GM20000 (cell line): Measurements from ENCODE around the gene SOX15.

Source experiments
- DNase-seq: peaks from one replicate; pipeline ENCODE4 v3.0.0; 2012; ENCODE audit warnings: low spot score
- TF ChIP-seq, protein P1 (sequence below): IDR thresholded peaks from 2 replicates; pipeline ENCODE4 v1.5.1; 2012; ENCODE audit warnings: mild to moderate bottlenecking, control low read depth; ENCODE audit errors: extremely low read depth, missing control alignments

SOX15 gene

DNA sequence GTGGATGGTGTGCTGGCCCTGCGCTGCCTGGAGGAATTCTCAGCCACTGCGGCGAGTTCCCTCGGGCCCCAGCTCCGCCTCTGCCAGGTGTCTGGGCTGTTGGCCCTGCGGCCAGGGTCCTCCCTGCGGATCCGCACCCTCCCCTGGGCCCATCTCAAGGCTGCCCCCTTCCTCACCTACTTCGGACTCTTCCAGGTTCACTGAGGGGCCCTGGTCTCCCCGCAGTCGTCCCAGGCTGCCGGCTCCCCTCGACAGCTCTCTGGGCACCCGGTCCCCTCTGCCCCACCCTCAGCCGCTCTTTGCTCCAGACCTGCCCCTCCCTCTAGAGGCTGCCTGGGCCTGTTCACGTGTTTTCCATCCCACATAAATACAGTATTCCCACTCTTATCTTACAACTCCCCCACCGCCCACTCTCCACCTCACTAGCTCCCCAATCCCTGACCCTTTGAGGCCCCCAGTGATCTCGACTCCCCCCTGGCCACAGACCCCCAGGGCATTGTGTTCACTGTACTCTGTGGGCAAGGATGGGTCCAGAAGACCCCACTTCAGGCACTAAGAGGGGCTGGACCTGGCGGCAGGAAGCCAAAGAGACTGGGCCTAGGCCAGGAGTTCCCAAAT, 32.6 kb downstream of the SOX15 start:
- DNase-seq = no peak
- TF ChIP-seq, protein P1, sequence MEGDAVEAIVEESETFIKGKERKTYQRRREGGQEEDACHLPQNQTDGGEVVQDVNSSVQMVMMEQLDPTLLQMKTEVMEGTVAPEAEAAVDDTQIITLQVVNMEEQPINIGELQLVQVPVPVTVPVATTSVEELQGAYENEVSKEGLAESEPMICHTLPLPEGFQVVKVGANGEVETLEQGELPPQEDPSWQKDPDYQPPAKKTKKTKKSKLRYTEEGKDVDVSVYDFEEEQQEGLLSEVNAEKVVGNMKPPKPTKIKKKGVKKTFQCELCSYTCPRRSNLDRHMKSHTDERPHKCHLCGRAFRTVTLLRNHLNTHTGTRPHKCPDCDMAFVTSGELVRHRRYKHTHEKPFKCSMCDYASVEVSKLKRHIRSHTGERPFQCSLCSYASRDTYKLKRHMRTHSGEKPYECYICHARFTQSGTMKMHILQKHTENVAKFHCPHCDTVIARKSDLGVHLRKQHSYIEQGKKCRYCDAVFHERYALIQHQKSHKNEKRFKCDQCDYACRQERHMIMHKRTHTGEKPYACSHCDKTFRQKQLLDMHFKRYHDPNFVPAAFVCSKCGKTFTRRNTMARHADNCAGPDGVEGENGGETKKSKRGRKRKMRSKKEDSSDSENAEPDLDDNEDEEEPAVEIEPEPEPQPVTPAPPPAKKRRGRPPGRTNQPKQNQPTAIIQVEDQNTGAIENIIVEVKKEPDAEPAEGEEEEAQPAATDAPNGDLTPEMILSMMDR = no peak

DNA sequence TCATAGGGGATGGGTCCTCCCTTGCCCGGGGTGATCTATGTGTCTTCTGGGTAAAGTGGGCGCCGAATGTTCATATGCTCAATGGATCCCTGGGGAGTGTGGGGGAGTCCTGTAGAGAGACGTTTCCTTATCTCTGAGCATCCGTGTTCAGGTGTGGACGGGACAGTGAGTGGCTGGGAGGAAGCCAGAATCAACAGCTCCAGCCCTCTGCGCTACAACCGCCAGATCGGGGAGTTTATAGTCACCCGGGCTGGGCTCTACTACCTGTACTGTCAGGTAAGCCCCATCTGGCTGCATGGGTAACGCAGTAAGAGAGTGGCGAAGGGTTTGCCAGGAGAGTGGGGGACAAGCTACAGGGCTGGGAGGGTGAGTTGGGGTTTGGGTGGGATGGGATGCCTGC, 33.3 kb downstream of the SOX15 start:
- TF ChIP-seq, protein P1 = no peak
- DNase-seq = no peak

DNA sequence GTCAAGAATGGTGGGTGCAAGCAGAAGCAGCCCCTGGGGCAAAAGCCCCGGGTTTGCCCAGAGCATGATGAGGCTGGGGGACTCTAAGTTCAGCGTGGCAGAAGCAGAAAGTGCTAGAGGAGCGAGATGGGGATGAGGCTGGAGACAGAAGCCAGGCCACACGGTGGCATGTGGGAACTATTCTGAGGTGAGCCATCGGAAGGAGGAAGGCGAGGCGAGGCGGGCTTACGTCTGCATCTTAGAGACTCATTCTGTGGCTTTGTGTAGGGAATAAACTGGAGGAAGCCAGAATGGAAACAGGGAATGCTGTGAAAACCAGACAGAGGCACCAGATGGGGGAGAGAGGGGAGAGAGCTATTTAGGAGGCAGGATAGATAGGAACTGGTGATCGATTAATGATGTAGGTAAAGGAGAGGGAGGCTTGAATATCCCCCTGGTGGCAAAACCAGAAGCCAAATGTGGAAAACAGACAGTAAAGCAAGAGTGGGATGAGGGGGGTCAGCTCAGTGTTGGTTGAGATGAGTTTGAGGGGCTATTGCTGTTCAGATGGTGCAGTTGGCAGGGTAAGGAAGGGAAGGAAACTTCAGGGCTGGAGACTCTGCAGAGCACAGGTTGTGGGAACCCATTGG, 34.5 kb downstream of the SOX15 start:
- DNase-seq = no peak
- TF ChIP-seq, protein P1 = no peak

DNA sequence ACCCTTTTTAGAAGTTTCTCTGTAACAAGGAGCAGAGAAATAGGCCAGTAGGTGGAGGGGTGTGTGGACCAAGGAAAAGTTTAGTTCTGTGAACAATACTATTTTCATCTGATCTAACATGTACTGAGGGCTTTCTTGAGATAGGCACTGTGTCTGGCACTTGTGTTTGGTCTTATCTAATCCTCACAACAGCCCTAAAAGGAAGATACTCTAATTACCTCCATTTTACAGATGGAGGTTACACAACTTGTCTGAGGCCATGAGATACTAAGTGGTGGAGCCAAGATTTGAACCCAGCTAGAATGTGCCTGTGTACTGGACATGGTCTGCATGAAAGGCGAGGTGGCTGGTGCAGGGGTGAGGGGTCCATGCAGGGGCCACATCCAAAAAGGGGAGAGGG, 36.5 kb downstream of the SOX15 start:
- TF ChIP-seq, protein P1 = no peak
- no peak for DNase-seq

DNA sequence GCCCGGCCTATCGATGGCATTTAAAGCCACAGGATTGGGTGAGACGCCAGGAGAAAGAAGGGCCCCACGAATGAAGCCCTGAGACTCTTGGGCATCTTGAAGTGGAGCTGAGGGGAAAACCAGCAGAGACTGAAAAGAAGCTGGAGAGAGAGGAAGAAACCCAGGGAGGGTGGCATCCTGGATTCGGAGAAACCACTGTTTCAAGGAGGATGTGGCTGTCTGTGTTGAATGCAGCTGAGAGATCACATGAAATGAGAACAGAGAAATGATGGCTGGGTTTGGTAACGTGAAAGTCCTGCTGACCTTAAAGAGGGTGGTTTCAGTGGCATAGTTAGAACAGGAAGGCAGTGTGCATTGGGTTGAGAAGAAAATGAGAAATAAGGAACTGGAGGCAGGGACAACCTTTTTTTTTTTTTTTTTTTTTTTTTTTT, 37.3 kb downstream of the SOX15 start:
- TF ChIP-seq, protein P1 = no peak
- peak; percentile 82 for DNase-seq

DNA sequence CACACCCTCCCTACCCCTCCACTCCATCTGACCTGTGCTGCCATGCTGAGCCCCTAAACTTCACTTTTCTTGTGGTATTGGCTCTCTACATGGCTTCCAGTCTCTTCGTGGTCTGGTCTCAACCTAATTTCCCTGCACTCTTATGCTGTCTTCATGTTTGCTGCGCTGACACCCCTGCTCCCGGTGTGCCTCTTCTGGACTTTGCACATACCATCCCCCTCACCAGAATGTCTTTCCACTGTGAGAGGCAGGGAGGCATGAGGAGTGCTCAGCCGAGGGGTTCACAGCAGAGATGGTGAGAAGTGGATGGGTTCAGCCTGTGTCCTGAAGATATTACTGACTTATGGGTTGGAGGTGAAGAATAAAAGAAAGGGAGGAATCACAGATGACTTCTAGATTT, 38.5 kb downstream of the SOX15 start:
- no peak for DNase-seq
- TF ChIP-seq, protein P1 = no peak

DNA sequence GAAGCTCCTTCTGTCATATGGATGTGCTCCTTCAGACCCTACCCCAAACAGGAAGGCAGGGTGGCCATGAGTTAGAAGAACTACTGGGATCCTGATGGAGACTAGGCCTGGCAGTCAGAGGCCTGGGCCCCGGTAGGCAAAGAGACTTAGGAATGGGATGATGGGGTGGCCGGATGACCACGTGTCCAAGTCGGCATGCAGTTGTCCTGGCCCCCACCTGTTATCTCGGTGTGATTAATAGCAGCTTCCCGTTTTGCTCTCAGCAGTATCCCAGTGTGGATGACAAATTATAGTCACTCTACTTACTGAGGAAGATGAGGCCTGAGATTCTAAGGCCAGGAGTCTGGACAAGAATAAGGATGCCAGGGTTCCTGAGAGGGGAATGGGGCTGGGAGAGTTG, 39.5 kb downstream of the SOX15 start:
- no peak for DNase-seq
- TF ChIP-seq, protein P1 = no peak
